Stimulated activated CD4-positive, alpha-beta T cell treated with anti-CD3 and anti-CD28 coated beads, Interleukin-12 subunit alpha, Interleukin-12 subunit beta, amount 100 ng/mL, for 4 hours (primary cell): ENCODE results near the gene CIT.

ENCODE experiments used
- DNase-seq: peaks from one replicate; pipeline ENCODE4 v3.0.0-alpha.2; 2020

The CIT gene

DNA sequence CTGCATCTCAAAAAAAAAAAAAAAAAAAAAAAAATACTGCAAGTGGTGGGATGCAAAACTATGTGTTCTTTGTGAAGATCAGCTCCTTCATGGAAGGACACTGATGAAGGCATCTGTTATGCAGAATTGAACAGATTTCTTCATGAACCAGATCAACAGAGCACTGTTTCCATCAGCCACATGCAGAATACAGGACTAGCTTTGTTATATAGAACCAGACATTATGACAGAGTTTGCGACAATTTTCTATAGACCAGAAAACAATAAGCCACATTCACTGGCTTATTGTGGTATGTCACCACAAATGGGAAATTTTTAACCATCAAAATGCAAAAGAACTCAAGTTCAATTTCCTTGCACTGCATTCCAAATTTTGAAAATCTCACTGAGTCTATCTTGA is 34.7 kb downstream of the CIT start:
- DNase-seq: no peak

DNA sequence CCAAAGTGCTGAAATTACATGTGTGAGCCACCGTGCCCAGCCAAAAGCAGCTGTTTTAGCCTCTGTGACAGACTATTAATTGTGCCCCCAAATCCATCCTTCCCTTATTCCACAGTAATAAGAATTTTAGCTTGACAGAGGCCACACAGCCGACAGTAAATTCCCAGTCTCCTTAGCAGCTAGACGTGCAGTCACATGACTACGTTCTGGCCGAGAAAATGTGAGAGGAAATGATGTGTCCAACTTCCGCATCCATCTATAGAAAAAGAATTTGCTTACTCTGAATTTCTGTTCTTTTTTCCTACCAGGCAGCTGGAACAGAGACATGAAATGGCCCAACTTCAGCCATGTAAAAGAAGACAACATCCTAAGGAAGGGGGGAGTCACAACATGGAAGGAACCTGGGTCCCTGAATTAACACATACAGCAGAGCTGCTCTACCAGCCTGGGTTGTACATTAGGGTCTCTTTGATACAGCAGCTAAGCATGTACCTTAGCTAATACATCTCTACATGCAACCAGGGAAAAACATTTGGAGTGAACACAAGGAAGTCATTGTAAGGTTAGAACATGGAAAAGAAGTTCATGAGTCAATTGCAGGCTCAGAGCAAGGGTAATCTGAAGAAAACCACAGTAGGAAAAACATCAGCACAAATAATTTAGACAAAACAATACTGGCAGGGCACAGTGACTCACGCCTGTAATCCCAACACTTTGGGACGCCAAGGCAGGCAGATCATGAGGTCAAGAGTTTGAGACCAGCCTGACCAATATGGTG is 35.5 kb downstream of the CIT start:
- no peak for DNase-seq

DNA sequence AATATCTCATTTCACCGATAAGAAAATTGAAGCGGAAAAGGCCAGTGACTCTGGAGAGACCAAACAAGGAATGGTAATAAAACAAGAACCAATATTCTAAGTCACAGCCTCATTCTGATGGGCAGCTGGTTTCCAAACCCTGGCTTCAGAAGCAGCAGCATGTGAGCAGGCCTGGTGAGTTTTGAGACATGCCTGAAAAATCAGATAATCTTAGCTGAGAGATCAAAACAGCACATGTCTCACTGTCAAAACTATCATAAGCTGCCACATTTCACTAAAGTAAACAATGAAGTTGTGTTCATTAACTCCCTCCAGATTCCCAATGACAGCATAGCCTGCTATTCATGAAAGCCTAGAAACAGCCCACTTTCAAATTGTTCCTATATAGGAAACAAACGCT is 36.5 kb downstream of the CIT start:
- DNase-seq: no peak

GRCh38 chr12:119840168-119840567 is 37.0 kb downstream of the CIT start:
- DNase-seq: no peak

- no peak for DNase-seq
Observed at GRCh38 chr12:119838826-119839600, 38.1 kb downstream of the CIT start.

DNA sequence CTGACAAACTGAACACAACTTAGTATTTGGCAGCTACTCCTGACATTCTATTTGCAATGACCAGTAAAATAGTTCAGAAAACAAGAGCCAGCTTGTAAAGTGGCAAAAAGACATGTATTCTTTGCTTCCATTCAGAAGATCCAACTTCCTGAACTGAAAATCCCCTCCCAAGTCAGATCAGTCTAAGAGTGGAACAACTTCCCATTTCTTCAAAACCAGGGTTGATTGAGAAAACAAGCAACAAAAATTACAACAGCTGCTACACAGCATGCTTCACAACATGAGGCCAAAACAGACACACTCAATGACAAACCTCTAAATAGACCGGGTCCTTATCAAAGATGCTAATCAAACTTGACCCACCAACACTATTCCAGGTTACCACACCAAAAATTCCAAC is 40.3 kb downstream of the CIT start:
- no peak for DNase-seq

DNA sequence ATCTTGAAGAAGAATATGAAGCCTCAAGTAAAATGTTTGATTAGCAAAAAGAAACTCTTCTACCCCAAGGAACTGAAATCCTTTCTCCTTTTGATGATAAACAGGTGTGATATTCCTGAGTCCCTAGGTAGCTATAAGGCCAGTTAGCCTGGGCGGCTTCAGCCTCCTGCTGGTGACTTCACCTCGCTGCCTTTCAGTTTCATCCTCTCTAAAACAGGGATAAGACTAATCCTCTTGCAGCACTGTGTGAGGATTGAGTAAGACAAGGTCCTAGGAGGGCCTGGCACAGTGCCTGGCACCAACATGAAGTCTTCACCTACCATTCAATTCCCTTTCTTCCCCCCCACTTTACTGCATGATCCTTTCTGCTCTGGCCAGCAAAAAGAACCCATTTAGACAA is 42.1 kb downstream of the CIT start:
- DNase-seq: no peak

DNA sequence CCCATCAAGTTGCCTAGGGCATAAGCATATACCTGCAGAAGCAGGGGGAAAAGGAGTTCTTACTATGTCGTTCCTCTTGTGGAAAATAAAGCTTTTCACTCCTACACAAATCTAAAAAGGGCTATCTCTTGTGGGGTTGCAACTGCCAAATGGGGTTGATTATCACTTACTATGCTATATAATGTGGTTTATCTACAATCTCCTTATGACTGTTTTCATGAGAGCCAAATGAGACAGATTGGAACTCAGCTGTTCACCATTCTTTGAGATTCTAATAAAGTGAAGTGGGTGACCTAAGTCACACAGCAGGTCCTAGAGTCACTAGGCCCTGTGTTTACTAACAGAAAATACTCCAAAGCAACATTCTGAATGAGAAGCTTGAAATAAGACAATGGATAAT is 47.7 kb downstream of the CIT start:
- no peak for DNase-seq

- no peak for DNase-seq
Observed at GRCh38 chr12:119828300-119828699, 48.8 kb downstream of the CIT start.

DNA sequence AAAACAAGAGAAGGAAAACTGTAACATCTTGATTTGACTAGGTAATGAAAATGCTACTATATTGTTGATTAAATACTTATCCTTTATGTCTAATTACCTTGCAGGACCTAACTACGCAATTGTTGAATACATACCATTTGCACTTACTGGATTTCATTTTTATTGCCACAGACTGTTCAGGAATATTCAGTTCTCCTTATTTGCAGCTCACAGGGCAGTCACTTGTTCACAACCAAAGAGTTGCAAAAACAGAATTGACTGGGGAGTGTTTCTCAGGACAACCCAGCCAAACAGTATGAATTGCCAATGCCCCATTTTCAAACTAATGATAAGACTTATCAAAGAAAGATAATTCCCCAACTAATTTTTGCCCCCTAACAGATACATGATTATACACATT is 49.4 kb downstream of the CIT start:
- DNase-seq: no peak

- no peak for DNase-seq
Observed at GRCh38 chr12:119826661-119827445, 50.3 kb downstream of the CIT start.

- DNase-seq: no peak
Observed at GRCh38 chr12:119825262-119825661, 51.9 kb downstream of the CIT start.

- no peak for DNase-seq
Observed at GRCh38 chr12:119822046-119822445, 55.1 kb downstream of the CIT start.

GRCh38 chr12:119819322-119819721 is 57.8 kb downstream of the CIT start:
- DNase-seq: no peak

- no peak for DNase-seq
Observed at GRCh38 chr12:119817546-119818343, 59.4 kb downstream of the CIT start.

DNA sequence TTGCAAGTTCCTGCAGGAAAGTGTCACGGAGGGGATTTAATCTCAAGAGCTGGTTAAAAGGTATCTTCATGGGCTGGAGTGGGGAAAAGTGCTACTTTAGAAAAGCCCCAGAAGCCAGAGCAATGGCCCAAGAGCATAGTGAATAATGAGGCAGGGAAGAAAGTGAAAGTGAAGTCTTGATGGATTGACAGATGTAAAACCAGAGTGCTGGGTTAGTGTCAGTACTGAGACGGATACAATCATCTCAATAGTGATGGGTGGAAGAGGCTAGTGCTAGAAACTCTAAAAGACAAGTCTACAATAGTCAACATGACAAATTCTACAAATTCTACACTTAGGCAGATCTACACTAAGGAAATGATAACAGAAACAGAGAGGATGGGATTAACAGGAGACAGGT is 68.1 kb downstream of the CIT start:
- no peak for DNase-seq

- no peak for DNase-seq
Observed at GRCh38 chr12:119808441-119808840, 68.7 kb downstream of the CIT start.

GRCh38 chr12:119807380-119807779 is 69.7 kb downstream of the CIT start:
- no peak for DNase-seq

GRCh38 chr12:119804011-119804641 is 73.0 kb downstream of the CIT start:
- no peak for DNase-seq

GRCh38 chr12:119803381-119803791 is 73.7 kb downstream of the CIT start:
- DNase-seq: no peak

DNA sequence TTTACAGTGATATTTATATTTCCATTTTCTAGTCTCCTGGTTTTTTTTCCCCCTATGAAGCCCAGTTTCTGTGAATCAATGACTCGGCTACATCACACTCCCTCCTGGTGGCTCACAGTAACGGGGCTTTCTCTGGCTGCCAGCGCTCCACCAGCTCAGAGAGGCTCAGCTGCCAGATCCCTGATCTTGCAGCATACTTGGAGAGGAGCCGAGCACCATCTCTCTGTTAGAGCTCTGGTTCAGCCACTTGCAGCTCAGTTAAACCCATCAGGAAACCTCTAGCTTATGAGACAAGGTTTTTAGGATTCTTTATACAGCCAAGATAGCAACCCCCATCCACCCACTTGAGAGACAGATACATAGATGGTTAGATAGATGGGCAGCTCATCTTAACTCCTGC is 74.6 kb downstream of the CIT start:
- DNase-seq: no peak

DNA sequence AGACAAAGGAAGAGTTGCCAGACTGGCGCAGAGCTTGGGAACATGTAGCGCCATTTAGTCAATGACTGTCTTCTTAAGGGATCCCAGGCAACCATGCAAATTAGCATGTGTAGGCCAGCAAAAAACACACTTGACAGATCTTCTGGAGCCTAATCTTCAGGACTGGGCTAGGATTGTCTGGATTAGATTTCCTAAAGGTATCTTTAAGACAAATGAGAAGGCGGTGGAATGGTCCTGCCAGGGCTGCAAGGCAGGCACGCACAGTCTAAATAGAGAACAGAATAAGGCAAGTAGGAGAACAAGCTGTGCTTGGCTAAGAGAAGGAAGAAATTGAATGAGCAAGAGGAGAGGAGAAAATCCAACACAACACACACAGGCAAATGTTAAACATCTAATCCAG is 80.0 kb downstream of the CIT start:
- no peak for DNase-seq
